ENCODE measurements around the gene FRMD1. TPM values are rescaled to one million over a fixed set of nuclear protein-coding genes. Genes with fewer than 3 reads are reported as not detected.

FRMD1 gene
- total RNA-seq, 1 experiment from 2014 or later, result not detected

DNA sequence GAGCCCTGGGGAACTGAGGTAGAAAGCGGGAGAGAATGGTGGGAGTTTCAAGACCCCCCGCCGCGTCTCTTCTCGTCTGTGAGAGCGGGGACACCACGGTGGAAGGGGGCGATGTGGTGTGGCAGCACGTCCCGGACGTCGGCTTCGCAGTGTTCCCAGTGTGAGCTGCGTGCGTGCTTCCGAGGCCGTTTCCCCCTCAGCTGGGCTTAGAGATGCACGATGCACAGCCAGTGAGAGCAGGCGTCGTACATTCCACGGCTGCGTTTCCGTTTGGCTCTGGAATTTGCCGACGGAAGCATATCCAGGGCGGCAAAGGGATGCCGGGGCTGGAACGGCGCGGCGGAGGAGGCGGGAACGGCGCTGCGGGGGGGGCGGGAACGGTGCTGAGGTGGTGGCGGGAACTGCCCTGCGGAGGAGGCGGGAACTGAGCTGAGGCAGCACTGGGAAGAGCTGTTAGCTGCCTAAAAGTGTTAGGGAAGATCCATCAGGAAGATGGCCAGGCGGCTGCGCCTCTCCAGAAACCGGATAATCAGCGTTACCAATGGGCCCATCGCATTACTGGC is 43.8 kb downstream of the FRMD1 start:
- DNase-seq (ENCODE audit: low read depth, low spot score) (no peak), ATAC-seq (peak; percentile 84)
- CTCF ChIA-PET, result no interaction called here
- Histone ChIP-seq H3K27me3 (ENCODE audit: insufficient read depth, low read length) (peaks cover 6% of the 10 kb centered on the region; the same call in 1 of the 2 replicates), H3K79me2 (ENCODE audit: insufficient read depth, low read length) (no peaks in the 10 kb centered on the region), H3K9ac (ENCODE audit: low read length) (no peak overlapping the region), H3K4me1 (ENCODE audit: control insufficient read depth in 1 of 2, insufficient read depth in 2 of 2, low read length in 2 of 2) (peaks cover 0 to 19% of the 10 kb centered on the region in 2 experiments; a peak in 3 of 4 replicates), H3K4me3 (replicated peaks in 1 of 2; ENCODE audit: low read depth in 1 of 2, low read length in 2 of 2) (peak overlapping the region; percentile 20 to 37), H3K27ac (ENCODE audit: low read depth, low read length) (no peak overlapping the region), H2AFZ (ENCODE audit: low read depth, low read length, poor library complexity, severe bottlenecking) (peak overlapping the region; percentile 78), H4K20me1 (ENCODE audit: insufficient read depth) (no peaks in the 10 kb centered on the region), H3K36me3 (ENCODE audit: control insufficient read depth in 1 of 2, insufficient read depth in 2 of 2, low read length in 2 of 2) (no peaks in the 10 kb centered on the region), H3K9me3 (ENCODE audit: control insufficient read depth in 1 of 2, insufficient read depth in 1 of 2, low read depth in 1 of 2, low read length in 2 of 2) (no peaks in the 10 kb centered on the region), H3K4me2 (ENCODE audit: low read length) (peak overlapping the region; percentile 67), H3K9me2 (ENCODE audit: insufficient read depth) (no peaks in the 10 kb centered on the region)
- no TSS peak for BruUV-seq (replicated peaks)
- RAD21 ChIA-PET (ENCODE audit: low non-redundant PET in 1 of 2, low total read pairs in 2 of 2, uncharacterized antibody in 2 of 2, unreplicated experiment in 2 of 2), result no interaction called here
- TF ChIP-seq CBX3 (IDR thresholded peaks at IDR 0.05; ENCODE audit: low read depth), result peak; percentile 48; the same call in 1 of the 2 replicates
- TF ChIP-seq ZFX (IDR thresholded peaks at IDR 0.05), result no peak
- TF ChIP-seq, protein P1, sequence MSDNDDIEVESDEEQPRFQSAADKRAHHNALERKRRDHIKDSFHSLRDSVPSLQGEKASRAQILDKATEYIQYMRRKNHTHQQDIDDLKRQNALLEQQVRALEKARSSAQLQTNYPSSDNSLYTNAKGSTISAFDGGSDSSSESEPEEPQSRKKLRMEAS (IDR thresholded peaks at IDR 0.05), result peak; percentile 88
- TF ChIP-seq CEBPB (IDR thresholded peaks at IDR 0.05; ENCODE audit: low read depth), result no peak
- intact Hi-C loops (cut with micrococcal nuclease), result no loop called here
- POLR2A ChIA-PET, result no interaction called here

GRCh38 chr6:168034537-168034936 is 44.5 kb downstream of the FRMD1 start:
- H3K4me2 ChIP-seq (ENCODE audit: low read length), result peak overlapping the region; percentile 67
- peaks cover 6% of the 10 kb centered on the region; the same call in 1 of the 2 replicates for H3K27me3 ChIP-seq (ENCODE audit: insufficient read depth, low read length)
- no peaks in the 10 kb centered on the region for H3K9me3 ChIP-seq (ENCODE audit: control insufficient read depth in 1 of 2, insufficient read depth in 1 of 2, low read depth in 1 of 2, low read length in 2 of 2)
- no peak overlapping the region for H3K4me3 ChIP-seq (replicated peaks in 1 of 2; ENCODE audit: low read depth in 1 of 2, low read length in 2 of 2)
- ChIA-PET POLR2A (no interaction called here), CTCF (no interaction called here), RAD21 (ENCODE audit: low non-redundant PET in 1 of 2, low total read pairs in 2 of 2, uncharacterized antibody in 2 of 2, unreplicated experiment in 2 of 2) (no interaction called here)
- TF ChIP-seq RAD21 (IDR thresholded peaks at IDR 0.05; ENCODE audit: low read depth), result no peak
- no peak for TF ChIP-seq ZFX (IDR thresholded peaks at IDR 0.05)
- no peak for TF ChIP-seq POLR2AphosphoS5 (IDR thresholded peaks at IDR 0.05; ENCODE audit: low read depth, low read length)
- no peak for TF ChIP-seq CEBPB (IDR thresholded peaks at IDR 0.05; ENCODE audit: low read depth)
- TF ChIP-seq SRF (IDR thresholded peaks at IDR 0.05; ENCODE audit: low read depth), result no peak
- TF ChIP-seq, protein P2, sequence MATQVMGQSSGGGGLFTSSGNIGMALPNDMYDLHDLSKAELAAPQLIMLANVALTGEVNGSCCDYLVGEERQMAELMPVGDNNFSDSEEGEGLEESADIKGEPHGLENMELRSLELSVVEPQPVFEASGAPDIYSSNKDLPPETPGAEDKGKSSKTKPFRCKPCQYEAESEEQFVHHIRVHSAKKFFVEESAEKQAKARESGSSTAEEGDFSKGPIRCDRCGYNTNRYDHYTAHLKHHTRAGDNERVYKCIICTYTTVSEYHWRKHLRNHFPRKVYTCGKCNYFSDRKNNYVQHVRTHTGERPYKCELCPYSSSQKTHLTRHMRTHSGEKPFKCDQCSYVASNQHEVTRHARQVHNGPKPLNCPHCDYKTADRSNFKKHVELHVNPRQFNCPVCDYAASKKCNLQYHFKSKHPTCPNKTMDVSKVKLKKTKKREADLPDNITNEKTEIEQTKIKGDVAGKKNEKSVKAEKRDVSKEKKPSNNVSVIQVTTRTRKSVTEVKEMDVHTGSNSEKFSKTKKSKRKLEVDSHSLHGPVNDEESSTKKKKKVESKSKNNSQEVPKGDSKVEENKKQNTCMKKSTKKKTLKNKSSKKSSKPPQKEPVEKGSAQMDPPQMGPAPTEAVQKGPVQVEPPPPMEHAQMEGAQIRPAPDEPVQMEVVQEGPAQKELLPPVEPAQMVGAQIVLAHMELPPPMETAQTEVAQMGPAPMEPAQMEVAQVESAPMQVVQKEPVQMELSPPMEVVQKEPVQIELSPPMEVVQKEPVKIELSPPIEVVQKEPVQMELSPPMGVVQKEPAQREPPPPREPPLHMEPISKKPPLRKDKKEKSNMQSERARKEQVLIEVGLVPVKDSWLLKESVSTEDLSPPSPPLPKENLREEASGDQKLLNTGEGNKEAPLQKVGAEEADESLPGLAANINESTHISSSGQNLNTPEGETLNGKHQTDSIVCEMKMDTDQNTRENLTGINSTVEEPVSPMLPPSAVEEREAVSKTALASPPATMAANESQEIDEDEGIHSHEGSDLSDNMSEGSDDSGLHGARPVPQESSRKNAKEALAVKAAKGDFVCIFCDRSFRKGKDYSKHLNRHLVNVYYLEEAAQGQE (IDR thresholded peaks at IDR 0.05; ENCODE audit: low read depth), result no peak
- no peak for TF ChIP-seq YY1 (IDR thresholded peaks at IDR 0.05; ENCODE audit: extremely low read depth, insufficient replicate concordance, low read depth, low read length)
- TF ChIP-seq EZH2phosphoT487 (IDR thresholded peaks at IDR 0.05; ENCODE audit: borderline replicate concordance), result no peak
- no peak for TF ChIP-seq EZH2 (IDR thresholded peaks at IDR 0.05)
- TF ChIP-seq TCF7L2 (IDR thresholded peaks at IDR 0.05; ENCODE audit: borderline replicate concordance, extremely low read depth, insufficient read depth, insufficient read length), result no peak
- no peak for TF ChIP-seq POLR2A (IDR thresholded peaks at IDR 0.05; ENCODE audit: borderline replicate concordance, extremely low read depth, insufficient read depth, insufficient read length)
- TF ChIP-seq FOSL1 (IDR thresholded peaks at IDR 0.05; ENCODE audit: low read depth), result no peak
- H3K27ac ChIP-seq (ENCODE audit: low read depth, low read length), result no peak overlapping the region
- H4K20me1 ChIP-seq (ENCODE audit: insufficient read depth), result no peaks in the 10 kb centered on the region
- no peak overlapping the region for H3K9ac ChIP-seq (ENCODE audit: low read length)
- no TSS peak for BruUV-seq (replicated peaks)
- ATAC-seq (no peak), DNase-seq (ENCODE audit: low read depth, low spot score) (no peak)
- H3K36me3 ChIP-seq (ENCODE audit: control insufficient read depth in 1 of 2, insufficient read depth in 2 of 2, low read length in 2 of 2), result no peaks in the 10 kb centered on the region
- peaks cover 0 to 19% of the 10 kb centered on the region in 2 experiments; a peak in 3 of 4 replicates for H3K4me1 ChIP-seq (ENCODE audit: control insufficient read depth in 1 of 2, insufficient read depth in 2 of 2, low read length in 2 of 2)
- no peaks in the 10 kb centered on the region for H3K79me2 ChIP-seq (ENCODE audit: insufficient read depth, low read length)
- H2AFZ ChIP-seq (ENCODE audit: low read depth, low read length, poor library complexity, severe bottlenecking), result peak overlapping the region; percentile 78
- intact Hi-C loops (cut with micrococcal nuclease), result no loop called here
- H3K9me2 ChIP-seq (ENCODE audit: insufficient read depth), result no peaks in the 10 kb centered on the region

All from HCT116 (cell line).